Smooth muscle cell (in vitro differentiated cells): ENCODE results near the gene EMILIN3. TPM values are rescaled to one million over a fixed set of nuclear protein-coding genes. Genes with fewer than 3 reads are reported as not detected.

Experiments used
- DNase-seq: peaks from one replicate; lab custom pipeline; 2025; ENCODE audit not compliant: unreplicated experiment; lab: John Stamatoyannopoulos, UW
- H2AFZ ChIP-seq: fragments of 200-600 bp; sonication (generic); 2 replicates; pipeline ENCODE4 v1.6.0; 2016; ENCODE audit warnings: antibody characterized with exemption, low read depth, mild to moderate bottlenecking
- H3F3A ChIP-seq: fragments of 200-600 bp; sonication (generic); 2 replicates; pipeline ENCODE4 v1.6.0; 2017; ENCODE audit warnings: antibody characterized with exemption, low read depth
- H3K27ac ChIP-seq: fragments of 200-600 bp; sonication (generic); 2 replicates; pipeline ENCODE4 v1.5.1; 2016; ENCODE audit warnings: low read depth, mild to moderate bottlenecking
- H3K27me3 ChIP-seq: fragments of 200-600 bp; sonication (generic); 2 replicates; pipeline ENCODE4 v1.6.1; 2016; ENCODE audit warnings: low read depth, mild to moderate bottlenecking
- H3K36me3 ChIP-seq: fragments of 200-600 bp; sonication (generic); 2 replicates; pipeline ENCODE4 v1.5.1; 2016; ENCODE audit warnings: low read depth
- H3K4me1 ChIP-seq: fragments of 200-600 bp; sonication (generic); 2 replicates; pipeline ENCODE4 v1.5.1; 2016; ENCODE audit warnings: low read depth
- H3K4me2 ChIP-seq: fragments of 200-600 bp; sonication (generic); 2 replicates; pipeline ENCODE4 v1.6.0; 2016; ENCODE audit warnings: mild to moderate bottlenecking
- H3K4me3 ChIP-seq: fragments of 200-600 bp; sonication (generic); 2 replicates; pipeline ENCODE4 v1.5.1; 2016; ENCODE audit warnings: mild to moderate bottlenecking
- H3K79me2 ChIP-seq: fragments of 200-600 bp; sonication (generic); 2 replicates; pipeline ENCODE4 v1.6.0; 2016; ENCODE audit warnings: low read depth, mild to moderate bottlenecking
- H3K9ac ChIP-seq: fragments of 200-600 bp; sonication (generic); 2 replicates; pipeline ENCODE4 v1.6.0; 2016; ENCODE audit warnings: low read depth
- H3K9me3 ChIP-seq: fragments of 200-600 bp; sonication (generic); replicated peaks from 2 replicates; pipeline ENCODE4 v1.5.1; 2016; ENCODE audit warnings: low read depth
- H4K20me1 ChIP-seq: fragments of 200-600 bp; sonication (generic); 2 replicates; pipeline ENCODE4 v1.6.0; 2016; ENCODE audit warnings: low read depth
- CTCF ChIP-seq: fragments of 200-600 bp; sonication (generic); IDR thresholded peaks from 2 replicates; pipeline ENCODE4 v1.5.1; 2017; ENCODE audit warnings: borderline replicate concordance, mild to moderate bottlenecking, antibody characterized with exemption; ENCODE audit not compliant: insufficient read depth, poor library complexity, severe bottlenecking
- WGBS: methylation state at CpG from one replicate; pipeline ENCODE4 v1.1.7; 2016; ENCODE audit warnings: low lambda C conversion rate; 5-methylcytosine and 5-hydroxymethylcytosine counted together
- polyA plus RNA-seq: library from polyadenylated mRNA; unstranded; fragments of >200 nt; fragmentation: Nextera tagmentation; extraction: Ambion mirVana; gene quantifications from 2 replicates; pipeline ENCODE4 v1.2.1, GENCODE V29; 2016
- total RNA-seq: library from RNA; depleted of rRNA; stranded (reverse); fragments of >200 nt; gene quantifications from 2 replicates; pipeline ENCODE4 v1.2.3, GENCODE V29; 2014

EMILIN3 gene
- total and polyA plus RNA-seq, 2 experiments from 2014 or later, result 0.18 to 0.36 TPM

DNA sequence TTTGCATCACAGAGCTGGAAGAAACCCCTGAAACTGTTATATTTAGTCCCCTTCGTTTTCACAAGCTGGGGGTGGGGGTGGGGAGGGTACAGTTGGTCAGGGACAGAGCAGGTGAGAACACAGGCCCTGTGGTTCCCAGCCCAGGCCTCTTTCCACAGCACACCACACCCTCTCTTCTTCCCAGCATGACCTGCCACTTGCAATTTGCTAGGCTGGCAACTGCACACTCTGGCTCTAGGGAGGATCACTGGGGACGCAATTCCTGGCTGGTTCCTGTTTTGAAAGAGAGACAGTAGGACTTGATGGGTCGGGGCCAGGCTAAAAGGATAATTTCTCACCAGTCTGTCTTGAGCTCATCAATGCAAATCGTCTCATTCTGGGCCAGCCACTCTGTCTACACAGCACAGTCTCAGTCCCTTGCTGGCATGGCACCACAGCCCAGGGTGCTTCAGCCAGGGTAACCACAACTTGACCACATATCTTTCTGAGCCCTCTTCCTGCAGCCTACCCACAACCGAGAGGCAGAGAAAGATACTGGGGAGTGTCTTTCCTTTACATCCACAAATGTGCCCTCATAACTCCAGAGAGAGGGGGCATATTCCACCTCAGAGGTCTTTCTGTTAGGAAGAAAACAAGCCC is 41.7 kb upstream of the EMILIN3 start:
- TF ChIP-seq CTCF, result no peak
- H3K36me3 ChIP-seq, result peaks cover 5% of the 10 kb centered on the region
- H3K4me2 ChIP-seq, result no peak overlapping the region
- no peaks in the 10 kb centered on the region for H3K27me3 ChIP-seq
- no peak for DNase-seq
- H4K20me1 ChIP-seq, result no peaks in the 10 kb centered on the region
- H2AFZ ChIP-seq, result no peak overlapping the region
- no peak overlapping the region for H3K27ac ChIP-seq
- H3K79me2 ChIP-seq, result no peaks in the 10 kb centered on the region
- H3K4me3 ChIP-seq, result no peak overlapping the region
- H3F3A ChIP-seq, result no peaks in the 10 kb centered on the region
- no peak overlapping the region for H3K9ac ChIP-seq
- no peaks in the 10 kb centered on the region for H3K4me1 ChIP-seq
- H3K9me3 ChIP-seq, result no peaks in the 10 kb centered on the region
- 90% methylated on average over 5 of the region's 5 CpGs for WGBS

GRCh38 chr20:41407607-41408006 is 41.0 kb upstream of the EMILIN3 start:
- peaks cover 5% of the 10 kb centered on the region for H3K36me3 ChIP-seq
- H3K9me3 ChIP-seq, result no peaks in the 10 kb centered on the region
- H3K27me3 ChIP-seq, result no peaks in the 10 kb centered on the region
- H3K79me2 ChIP-seq, result no peaks in the 10 kb centered on the region
- no peak overlapping the region for H2AFZ ChIP-seq
- no peak overlapping the region for H3K4me2 ChIP-seq
- no peak overlapping the region for H3K27ac ChIP-seq
- no peaks in the 10 kb centered on the region for H3F3A ChIP-seq
- no peak overlapping the region for H3K9ac ChIP-seq
- DNase-seq, result no peak
- 50% methylated on average over 10 of the region's 10 CpGs for WGBS
- H3K4me3 ChIP-seq, result no peak overlapping the region
- TF ChIP-seq CTCF, result no peak
- no peaks in the 10 kb centered on the region for H3K4me1 ChIP-seq
- H4K20me1 ChIP-seq, result no peaks in the 10 kb centered on the region

DNA sequence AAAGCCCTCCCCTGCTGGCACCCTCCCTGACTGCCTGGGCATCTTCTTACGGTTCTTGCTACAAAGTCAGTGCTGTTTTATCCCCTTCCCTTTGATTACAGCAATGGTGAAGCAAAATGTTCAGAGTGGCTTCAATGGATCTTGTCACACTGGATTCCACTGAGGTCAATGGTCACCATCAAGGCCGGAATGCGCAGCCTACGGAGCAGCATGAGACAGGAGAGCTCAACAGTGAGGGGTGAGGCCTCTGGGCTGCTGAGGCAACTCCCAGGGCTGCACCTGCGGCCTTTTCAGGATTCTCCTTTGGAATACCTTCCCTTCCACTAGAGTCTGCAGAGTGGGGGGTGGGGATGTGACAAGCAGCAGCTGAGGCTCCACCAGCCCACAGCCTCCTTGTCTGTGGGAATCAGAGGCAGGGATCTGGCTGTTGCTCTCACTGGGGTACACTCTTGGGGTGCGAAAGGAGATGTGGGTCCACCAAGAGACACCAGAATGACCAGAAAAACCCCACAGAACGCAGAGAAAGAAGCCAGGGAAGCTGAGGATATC is 40.4 kb upstream of the EMILIN3 start:
- no peaks in the 10 kb centered on the region for H3K4me1 ChIP-seq
- H3K9ac ChIP-seq, result no peak overlapping the region
- peaks cover 5% of the 10 kb centered on the region for H3K36me3 ChIP-seq
- no peak for DNase-seq
- H3K27me3 ChIP-seq, result no peaks in the 10 kb centered on the region
- 88% methylated on average over 7 of the region's 7 CpGs for WGBS
- no peaks in the 10 kb centered on the region for H4K20me1 ChIP-seq
- H3K4me3 ChIP-seq, result no peak overlapping the region
- H3K79me2 ChIP-seq, result no peaks in the 10 kb centered on the region
- no peaks in the 10 kb centered on the region for H3F3A ChIP-seq
- H3K9me3 ChIP-seq, result no peaks in the 10 kb centered on the region
- no peak overlapping the region for H2AFZ ChIP-seq
- no peak overlapping the region for H3K4me2 ChIP-seq
- no peak for TF ChIP-seq CTCF
- no peak overlapping the region for H3K27ac ChIP-seq

GRCh38 chr20:41406353-41406752 is 39.7 kb upstream of the EMILIN3 start:
- Histone ChIP-seq H3K4me2 (no peak overlapping the region), H3K27ac (no peak overlapping the region), H3K4me3 (no peak overlapping the region), H3K9me3 (no peaks in the 10 kb centered on the region), H2AFZ (no peak overlapping the region), H3K9ac (no peak overlapping the region), H3F3A (no peaks in the 10 kb centered on the region), H3K36me3 (peaks cover 5% of the 10 kb centered on the region), H4K20me1 (no peaks in the 10 kb centered on the region), H3K27me3 (no peaks in the 10 kb centered on the region), H3K79me2 (no peaks in the 10 kb centered on the region), H3K4me1 (no peaks in the 10 kb centered on the region)
- no peak for TF ChIP-seq CTCF
- 94% methylated on average over 10 of the region's 10 CpGs for WGBS
- no peak for DNase-seq
